K562 (cell line): Measurements from ENCODE around the gene CBX2. TPM values are rescaled to one million over a fixed set of nuclear protein-coding genes. Genes with fewer than 3 reads are reported as not detected.

Experiments
- ATAC-seq: fragments of 200-7000 bp; cut with Tn5 transposase; 3 replicates; pipeline ENCODE4 v1.9.1; 2020; ENCODE audit warnings: moderate library complexity
- BruUV-seq: library from RNA; stranded (reverse); fragments of 400-500 nt; replicated peaks from 2 replicates; lab custom pipeline; 2021; lab: Mats Ljungman, UMichigan
- CTCF ChIA-PET: fragments of 300-600 bp; formaldehyde crosslinking; extraction: SDS; loops from one replicate; lab custom pipeline; 2021; ENCODE audit warnings: low intra/inter-chr PET ratio; lab: Yijun Ruan, JAX
- POLR2A ChIA-PET: fragments of 300-600, 350-650 bp; sonication (Branson Sonifier 250); formaldehyde crosslinking; extraction: SDS; loops from one replicate; lab custom pipeline; 2021; ENCODE audit warnings: antibody characterized with exemption, inconsistent platforms; lab: Yijun Ruan, JAX
- DNase-seq, 4 experiments: peaks; one replicate each; pipeline versions ENCODE4 v3.0.0 to v3.0.0-alpha.2; 2011 to 2018; ENCODE audit warnings: low spot score in 3 of 4, mixed read lengths in 3 of 4; ENCODE audit errors: extremely low read depth in 1 of 4
- FAIRE-seq: peaks from 2 replicates; lab custom pipeline; 2011; peaks lifted over from hg19 to GRCh38; lab: Jason Lieb, UNC
- H2AFZ ChIP-seq: 2 replicates; pipeline ENCODE4 v1.6.0; 2011; ENCODE audit warnings: low read depth, low read length, control low read depth, inconsistent platforms
- H3K27ac ChIP-seq: fragments of 200-600 bp; 3 replicates; pipeline ENCODE4 v1.8.0; 2011; ENCODE audit warnings: low read depth, mild to moderate bottlenecking, control low read depth, inconsistent platforms, low read length, moderate library complexity, mixed read lengths; ENCODE audit errors: extremely low read depth
- H3K27me3 ChIP-seq, 2 experiments: fragments of 300-600 bp in 1 of 2; 2 replicates in 1 of 2; 3 replicates in 1 of 2; pipeline versions ENCODE4 v1.6.0 to v1.8.0; 2011; ENCODE audit warnings: inconsistent platforms in 2 of 2, low read length in 2 of 2, mild to moderate bottlenecking in 1 of 2, mixed read lengths in 1 of 2, moderate library complexity in 1 of 2; ENCODE audit not compliant: control insufficient read depth in 2 of 2, insufficient read depth in 2 of 2
- H3K36me3 ChIP-seq: fragments of 300-600 bp; 3 replicates; pipeline ENCODE4 v1.8.0; 2011; ENCODE audit warnings: mild to moderate bottlenecking, low read length, inconsistent platforms; ENCODE audit not compliant: control insufficient read depth, insufficient read depth
- H3K4me1 ChIP-seq, 2 experiments: fragments of 200-600 bp in 1 of 2; replicated peaks in 1 of 2; 2 replicates in 1 of 2; 3 replicates in 1 of 2; pipeline versions ENCODE4 v1.5.1 to v1.8.0; 2011; ENCODE audit warnings: inconsistent platforms in 2 of 2, low read length in 2 of 2, mild to moderate bottlenecking in 1 of 2, mixed read lengths in 1 of 2, moderate library complexity in 1 of 2; ENCODE audit not compliant: control insufficient read depth in 2 of 2, insufficient read depth in 2 of 2
- H3K4me2 ChIP-seq: 2 replicates; pipeline ENCODE4 v1.6.1; 2011; ENCODE audit warnings: low read length, control low read depth, inconsistent platforms, mixed read lengths; ENCODE audit not compliant: insufficient read depth
- H3K4me3 ChIP-seq: fragments of 200-600 bp; sonication (generic), shearing (Covaris generic); 2 replicates; pipeline ENCODE4 v1.5.1; 2016; ENCODE audit warnings: control low read depth, inconsistent platforms
- H3K79me2 ChIP-seq: fragments of 200-600 bp; 3 replicates; pipeline ENCODE4 v1.8.0; 2011; ENCODE audit warnings: low read length, inconsistent platforms; ENCODE audit not compliant: control insufficient read depth, insufficient read depth
- H3K9ac ChIP-seq, 2 experiments: 2 replicates each; pipeline versions ENCODE4 v1.6.0 to v1.6.1; 2011; ENCODE audit warnings: low read depth in 2 of 2, low read length in 2 of 2, control low read depth in 1 of 2, inconsistent platforms in 1 of 2, mild to moderate bottlenecking in 1 of 2, mixed read lengths in 1 of 2; ENCODE audit not compliant: insufficient read depth in 1 of 2
- H3K9me1 ChIP-seq: one replicate; pipeline ENCODE4 v1.6.0; 2011; ENCODE audit warnings: inconsistent platforms, mild to moderate bottlenecking, low read length, moderate library complexity; ENCODE audit not compliant: control insufficient read depth, insufficient read depth
- H3K9me3 ChIP-seq: replicated peaks from 2 replicates; pipeline ENCODE4 v1.5.1; 2011; ENCODE audit warnings: low read depth, low read length, inconsistent platforms; ENCODE audit not compliant: control insufficient read depth, insufficient read depth
- H4K20me1 ChIP-seq: replicated peaks from 2 replicates; pipeline ENCODE4 v1.6.1; 2011; ENCODE audit warnings: low read length, inconsistent platforms, mixed read lengths; ENCODE audit not compliant: control insufficient read depth, insufficient read depth
- EP400 ChIP-seq: fragments of 450-650 bp; IDR thresholded peaks from 2 replicates; pipeline ENCODE4 v1.6.1; 2017; ENCODE audit warnings: antibody characterized with exemption, mild to moderate bottlenecking, moderate library complexity
- FOXP1 ChIP-seq: sonication (generic); formaldehyde crosslinking; IDR thresholded peaks from 2 replicates; pipeline ENCODE4 v1.8.0; 2022; ENCODE audit warnings: mild to moderate bottlenecking, missing genetic modification reagents
- POLR2H ChIP-seq: IDR thresholded peaks from 2 replicates; pipeline ENCODE4 v1.6.1; 2016; ENCODE audit warnings: missing genetic modification characterization, low read depth, mild to moderate bottlenecking, control low read depth, missing compliant biosample characterization, moderate library complexity
- RBFOX2 ChIP-seq: fragments of 200-400 bp; formaldehyde crosslinking; IDR thresholded peaks from 2 replicates; pipeline ENCODE4 v1.6.1; 2017; ENCODE audit warnings: low read depth, mild to moderate bottlenecking, low read length, moderate library complexity
- WGBS: fragments of 100-300 bp; shearing (Covaris generic); methylation state at CpG from one replicate; pipeline ENCODE4 v1.1.6; 2016; ENCODE audit warnings: low coverage, mixed read lengths; ENCODE audit not compliant: insufficient coverage; ENCODE audit errors: missing lambda C conversion rate; 5-methylcytosine and 5-hydroxymethylcytosine counted together
- in situ Hi-C: fragments of 300-500 bp; cut with MboI; formaldehyde crosslinking; loops from 4 replicates; pipeline ENCODE4 v1.15.0; 2018; ENCODE audit warnings: inconsistent platforms, mixed read lengths
- intact Hi-C: fragments of 100-400 bp; cut with micrococcal nuclease; formaldehyde crosslinking; loops from 2 replicates; pipeline ENCODE4 v1.14.2; 2022
- polyA plus RNA-seq, 8 experiments: library from polyadenylated mRNA; depleted of rRNA in 4 of 8; stranded (reverse) in 5 of 8; unstranded in 3 of 8; fragments of >200 nt; fragmentation: Nextera tagmentation in 2 of 8; fragmentation: Illumina TruSeq in 1 of 8; extraction: Ambion mirVana in 2 of 8; extraction: Trizol in 1 of 8; gene quantifications; 2 replicates each; pipeline versions ENCODE4 v1.2.1 to v1.2.3, GENCODE V29; 2011 to 2014; ENCODE audit warnings: inconsistent platforms in 1 of 8, missing spikeins in 1 of 8
- total RNA-seq, 7 experiments: library from RNA; depleted of rRNA in 6 of 7; stranded (reverse); fragments of >200 nt in 6 of 7; fragmentation: Illumina TruSeq in 2 of 7; extraction: Trizol in 2 of 7; gene quantifications; 2 replicates each; pipeline versions ENCODE4 v1.2.1 to v1.2.3, GENCODE V29; 2011 to 2021; ENCODE audit warnings: low replicate concordance in 1 of 7
- TF ChIP-seq, protein P1 (sequence below): fragments of 250-450 bp; sonication (Bioruptor Pico); IDR thresholded peaks from 2 replicates; pipeline ENCODE4 v1.6.1; 2021; ENCODE audit warnings: mild to moderate bottlenecking
- TF ChIP-seq, protein P2 (sequence below), 2 experiments: fragments of 450-650 bp in 1 of 2; sonication (generic) in 1 of 2; formaldehyde crosslinking; conservative IDR thresholded peaks; 2 replicates each; pipeline versions ENCODE4 v1.4.0 to v1.8.1; 2020 to 2022; ENCODE audit warnings: mild to moderate bottlenecking in 1 of 2, missing genetic modification reagents in 1 of 2

The CBX2 gene
- total and polyA plus RNA-seq, 9 of the 15 experiments (the other 6 are each of a cell fraction or from before 2014, with no cell fraction given), result 0.66 to 26.9 (median 13.9) TPM

- CTCF ChIA-PET, result no interaction called here
- Histone ChIP-seq H3K79me2 (peaks cover 11% of the 10 kb centered on the region), H2AFZ (no peak overlapping the region), H3K4me1 (peaks cover 11 to 35% of the 10 kb centered on the region in 2 experiments; a peak in 4 of 5 replicates), H3K9ac (no peak overlapping the region), H3K9me1 (no peaks in the 10 kb centered on the region), H3K36me3 (peaks cover 58% of the 10 kb centered on the region), H4K20me1 (no peaks in the 10 kb centered on the region), H3K9me3 (no peaks in the 10 kb centered on the region), H3K4me2 (no peak overlapping the region), H3K4me3 (no peak overlapping the region), H3K27ac (no peak overlapping the region), H3K27me3 (no peaks in the 10 kb centered on the region)
- no TSS peak for BruUV-seq
- intact Hi-C loops, result no loop called here
- DNase-seq (no peak), FAIRE-seq (no peak), ATAC-seq (no peak)
- in situ Hi-C loops, result no loop called here
- WGBS, result 98% methylated on average over 18 of the region's 18 CpGs
- POLR2A ChIA-PET, result interaction anchor here (1.1 to 1.9 kb wide), 3 partner anchors 9 to 156 kb away, joined by 4 to 5 read pairs (median 4); partner anchors contain the start of gene CBX8
- TF ChIP-seq POLR2H (tag), result no peak
- TF ChIP-seq, protein P1, sequence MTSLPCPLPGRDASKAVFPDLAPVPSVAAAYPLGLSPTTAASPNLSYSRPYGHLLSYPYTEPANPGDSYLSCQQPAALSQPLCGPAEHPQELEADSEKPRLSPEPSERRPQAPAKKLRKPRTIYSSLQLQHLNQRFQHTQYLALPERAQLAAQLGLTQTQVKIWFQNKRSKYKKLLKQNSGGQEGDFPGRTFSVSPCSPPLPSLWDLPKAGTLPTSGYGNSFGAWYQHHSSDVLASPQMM (CRISPR knock-in tag), result no peak
These were observed 5.9 kb downstream of the CBX2 start for GRCh38 chr17:79783891-79784290.

GRCh38 chr17:79784353-79785016 lies 6.5 kb downstream of the CBX2 start:
- in situ Hi-C loops, result no loop called here
- H3K9me3 ChIP-seq, result no peaks in the 10 kb centered on the region
- peaks cover 57% of the 10 kb centered on the region for H3K36me3 ChIP-seq
- H3K27ac ChIP-seq, result no peak overlapping the region
- no peak overlapping the region for H3K4me3 ChIP-seq
- ChIA-PET CTCF (interaction anchor here (0.6 kb wide), 1 partner anchor 140 kb away, joined by 3 read pairs; no protein-coding TSS in a partner anchor), POLR2A (interaction anchor here (1.1 to 2.1 kb wide), 4 partner anchors 9 to 155 kb away, joined by 4 to 6 read pairs (median 4); partner anchors contain the start of gene CBX8)
- no peaks in the 10 kb centered on the region for H3K9me1 ChIP-seq
- WGBS, result 92% methylated on average over 28 of the region's 31 CpGs
- TF ChIP-seq, protein P2, sequence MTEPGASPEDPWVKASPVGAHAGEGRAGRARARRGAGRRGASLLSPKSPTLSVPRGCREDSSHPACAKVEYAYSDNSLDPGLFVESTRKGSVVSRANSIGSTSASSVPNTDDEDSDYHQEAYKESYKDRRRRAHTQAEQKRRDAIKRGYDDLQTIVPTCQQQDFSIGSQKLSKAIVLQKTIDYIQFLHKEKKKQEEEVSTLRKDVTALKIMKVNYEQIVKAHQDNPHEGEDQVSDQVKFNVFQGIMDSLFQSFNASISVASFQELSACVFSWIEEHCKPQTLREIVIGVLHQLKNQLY (CRISPR knock-in tag; conservative IDR thresholded peaks at IDR 0.05), result no peak
- TF ChIP-seq EP400, result no peak
- TF ChIP-seq FOXP1 (CRISPR knock-in tag), result no peak
- peak; percentile 38; the same call in 1 of the 2 replicates for TF ChIP-seq RBFOX2
- H3K9ac ChIP-seq, result no peak overlapping the region
- H3K27me3 ChIP-seq, result no peaks in the 10 kb centered on the region
- H3K79me2 ChIP-seq, result peaks cover 6% of the 10 kb centered on the region; the same call in 1 of the 3 replicates
- DNase-seq, result no peak
- no peak overlapping the region for H2AFZ ChIP-seq
- ATAC-seq, result no peak
- BruUV-seq, result no TSS peak
- no peaks in the 10 kb centered on the region for H4K20me1 ChIP-seq
- no peak overlapping the region for H3K4me2 ChIP-seq
- FAIRE-seq, result no peak
- intact Hi-C loops, result loop anchor here (5.0 kb wide), 1 partner anchor 37 kb away; no protein-coding TSS in a partner anchor
- H3K4me1 ChIP-seq, result peaks cover 6 to 32% of the 10 kb centered on the region in 2 experiments; a peak in 4 of 5 replicates
